NCI-H460 (cell line): Measurements from ENCODE around the gene SYNJ2BP. TPM values are rescaled to one million over a fixed set of nuclear protein-coding genes. Genes with fewer than 3 reads are reported as not detected.

Experiments used
- DNase-seq: peaks from one replicate; pipeline ENCODE4 v3.0.0-alpha.2; 2016; ENCODE audit warnings: low read depth; ENCODE audit errors: extremely low read depth
- total RNA-seq: library from RNA; depleted of rRNA; stranded (reverse); fragments of >200 nt; shearing (Covaris generic); gene quantifications from 2 replicates; pipeline ENCODE4 v1.2.3, GENCODE V29; 2014; rRNA removed

The SYNJ2BP gene
- total RNA-seq, 1 experiment from 2014 or later = 21.0 TPM

GRCh38 chr14:70394674-70395306 is 22.1 kb downstream of the SYNJ2BP start:
- DNase-seq = no peak

GRCh38 chr14:70392676-70393075 is 24.2 kb downstream of the SYNJ2BP start:
- DNase-seq = no peak

DNA sequence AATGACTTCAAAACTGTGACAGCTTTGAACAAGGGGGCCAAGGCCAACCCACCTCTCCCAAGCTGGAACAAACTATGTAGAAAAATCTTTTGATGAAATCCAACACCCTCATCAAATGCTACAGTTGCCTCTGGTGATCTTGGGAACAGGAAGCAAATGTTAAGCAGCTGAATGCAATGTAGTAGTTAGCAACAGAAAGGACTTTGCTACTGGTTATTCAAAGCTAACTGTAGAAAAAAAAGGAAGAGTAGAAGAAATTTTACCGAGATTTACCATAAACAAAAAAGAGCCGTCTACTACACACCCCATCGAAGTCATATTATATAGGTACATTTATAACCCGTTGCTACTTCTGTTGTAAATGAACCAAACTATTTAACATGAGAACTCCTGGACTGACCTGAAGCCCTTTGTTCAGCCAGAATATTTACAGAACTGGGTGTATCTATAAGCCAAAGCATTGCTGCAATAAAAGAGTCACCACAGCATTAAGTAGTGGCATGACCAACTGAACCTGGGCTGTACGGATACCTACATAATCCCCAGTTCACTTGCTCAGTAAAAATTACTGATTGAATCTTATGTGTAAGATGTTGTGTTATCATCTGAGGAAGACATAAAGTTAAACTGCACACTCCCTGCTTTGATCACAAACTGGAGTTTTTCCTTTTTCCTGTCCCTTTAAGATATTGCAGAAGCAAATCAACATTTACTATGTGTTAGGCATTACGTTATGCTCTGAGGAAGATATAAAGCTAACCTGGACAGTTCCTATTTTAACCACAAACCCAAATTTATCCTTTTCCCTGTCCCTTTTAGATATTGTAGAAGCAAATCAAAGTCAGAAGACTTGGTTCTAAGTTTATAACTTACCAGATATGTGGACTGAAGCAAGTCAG is 25.1 kb downstream of the SYNJ2BP start:
- DNase-seq = no peak

DNA sequence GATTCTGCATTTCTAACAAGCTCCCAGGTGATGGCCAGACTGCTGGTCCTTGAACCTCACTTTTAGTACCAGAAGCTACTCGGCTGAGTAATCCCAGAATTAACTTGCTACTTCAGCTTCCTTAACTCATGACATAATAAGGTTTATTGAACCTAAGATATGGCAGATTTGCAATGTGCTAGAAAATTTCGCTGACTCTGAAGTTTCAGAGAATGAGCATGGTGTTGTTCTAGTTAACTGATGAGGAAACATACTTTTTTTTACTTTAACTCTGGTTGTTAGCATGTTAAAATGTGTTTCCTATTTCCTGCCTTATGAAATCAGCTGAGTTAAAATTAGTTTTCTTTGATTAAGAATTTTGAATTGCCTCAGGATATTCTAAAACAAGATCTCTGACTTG is 34.4 kb downstream of the SYNJ2BP start:
- no peak for DNase-seq

GRCh38 chr14:70380824-70381223 is 36.1 kb downstream of the SYNJ2BP start:
- no peak for DNase-seq

GRCh38 chr14:70378696-70379095 is 38.2 kb downstream of the SYNJ2BP start:
- DNase-seq = no peak

Other genes starting within 250 kb of the SYNJ2BP start
- gene SLC8A3, start 228.1 kb downstream of the SYNJ2BP start, total RNA-seq = not detected in 2 replicates
- gene COX16, start 57.4 kb downstream of the SYNJ2BP start, total RNA-seq = 69.3 and 70.0 TPM in 2 replicates
- gene ADAM21, start 35.1 kb upstream of the SYNJ2BP start, total RNA-seq = 0.27 TPM in 1 of 2 replicates, not detected in the other
- 0.17 and 0.32 TPM in 2 replicates for gene ADAM20, start 117.9 kb upstream of the SYNJ2BP start, total RNA-seq
- 42.7 and 51.4 TPM in 2 replicates for gene MED6, start 183.6 kb upstream of the SYNJ2BP start, total RNA-seq
- 0.67 and 0.95 TPM in 2 replicates for gene TTC9, start 224.8 kb upstream of the SYNJ2BP start, total RNA-seq